Mononuclear cell (primary cell): Measurements from ENCODE around the gene EYA2. TPM values are rescaled to one million over a fixed set of nuclear protein-coding genes. Genes with fewer than 3 reads are reported as not detected.

ENCODE experiments used
- total RNA-seq: library from RNA; depleted of rRNA; stranded (reverse); fragments of >200 nt; gene quantifications from one replicate; pipeline ENCODE4 v1.2.3, GENCODE V29; 2012

The EYA2 gene
- total RNA-seq, 1 donor = 0.10 TPM

Other genes with a start within 250 kb of the EYA2 start
- gene SLC13A3, start 243.4 kb upstream of the EYA2 start, total RNA-seq = 0.10 TPM
- 6.5 TPM for gene TP53RK, start 205.4 kb upstream of the EYA2 start, total RNA-seq
- gene SLC2A10, start 185.2 kb upstream of the EYA2 start, total RNA-seq = under 0.01 TPM